WERI-Rb-1 (cell line): Measurements from ENCODE around the gene NUDT3.

ENCODE experiments used
- DNase-seq: peaks from one replicate; pipeline ENCODE4 v3.0.0-alpha.2; 2020
- H3K27ac ChIP-seq: fragments of 250-450 bp; sonication (Bioruptor Pico); 2 replicates; pipeline ENCODE4 v1.5.1; 2020; ENCODE audit warnings: mild to moderate bottlenecking, moderate library complexity
- H3K27me3 ChIP-seq: fragments of 250-450 bp; sonication (Bioruptor Pico); 2 replicates; pipeline ENCODE4 v1.5.1; 2021; ENCODE audit warnings: mild to moderate bottlenecking, low read depth, moderate library complexity; ENCODE audit not compliant: insufficient read depth, severe bottlenecking
- H3K36me3 ChIP-seq: fragments of 250-450 bp; sonication (Bioruptor Pico); 2 replicates; pipeline ENCODE4 v1.5.1; 2020; ENCODE audit warnings: mild to moderate bottlenecking, moderate library complexity
- H3K4me3 ChIP-seq: 2 replicates; pipeline ENCODE4 v1.5.1; 2011; ENCODE audit warnings: low read depth, mild to moderate bottlenecking, control low read depth, low read length
- H3K9me3 ChIP-seq: fragments of 250-450 bp; sonication (Bioruptor Pico); 2 replicates; pipeline ENCODE4 v1.5.1; 2021; ENCODE audit warnings: mild to moderate bottlenecking, moderate library complexity; ENCODE audit not compliant: severe bottlenecking
- TF ChIP-seq, protein P1 (sequence below): IDR thresholded peaks from 2 replicates; pipeline ENCODE4 v1.5.1; 2011; ENCODE audit warnings: low read depth, mild to moderate bottlenecking, control low read depth, inconsistent platforms, low read length

The NUDT3 gene

DNA sequence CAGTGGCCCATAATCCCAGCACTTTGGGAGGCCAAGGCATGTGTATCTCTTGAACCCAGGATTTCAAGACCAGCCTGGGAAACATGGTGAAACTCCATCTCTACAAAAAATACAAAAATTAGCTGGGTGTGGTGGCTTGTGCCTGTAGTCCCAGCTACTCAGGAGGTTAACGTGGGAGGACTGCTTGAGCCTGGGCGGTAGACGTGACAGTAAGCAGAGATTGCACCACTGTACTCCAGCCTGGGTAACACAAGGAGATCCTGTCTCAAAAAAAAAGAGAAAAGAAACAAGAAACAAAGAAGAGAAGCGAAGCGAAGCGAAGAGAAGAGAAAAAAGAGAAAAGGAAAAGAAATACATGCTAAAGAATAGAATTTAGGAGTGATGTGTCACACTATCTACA lies 69.2 kb downstream of the NUDT3 start:
- TF ChIP-seq, protein P1, sequence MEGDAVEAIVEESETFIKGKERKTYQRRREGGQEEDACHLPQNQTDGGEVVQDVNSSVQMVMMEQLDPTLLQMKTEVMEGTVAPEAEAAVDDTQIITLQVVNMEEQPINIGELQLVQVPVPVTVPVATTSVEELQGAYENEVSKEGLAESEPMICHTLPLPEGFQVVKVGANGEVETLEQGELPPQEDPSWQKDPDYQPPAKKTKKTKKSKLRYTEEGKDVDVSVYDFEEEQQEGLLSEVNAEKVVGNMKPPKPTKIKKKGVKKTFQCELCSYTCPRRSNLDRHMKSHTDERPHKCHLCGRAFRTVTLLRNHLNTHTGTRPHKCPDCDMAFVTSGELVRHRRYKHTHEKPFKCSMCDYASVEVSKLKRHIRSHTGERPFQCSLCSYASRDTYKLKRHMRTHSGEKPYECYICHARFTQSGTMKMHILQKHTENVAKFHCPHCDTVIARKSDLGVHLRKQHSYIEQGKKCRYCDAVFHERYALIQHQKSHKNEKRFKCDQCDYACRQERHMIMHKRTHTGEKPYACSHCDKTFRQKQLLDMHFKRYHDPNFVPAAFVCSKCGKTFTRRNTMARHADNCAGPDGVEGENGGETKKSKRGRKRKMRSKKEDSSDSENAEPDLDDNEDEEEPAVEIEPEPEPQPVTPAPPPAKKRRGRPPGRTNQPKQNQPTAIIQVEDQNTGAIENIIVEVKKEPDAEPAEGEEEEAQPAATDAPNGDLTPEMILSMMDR: no peak
- no peak overlapping the region for H3K27ac ChIP-seq
- no peak overlapping the region for H3K4me3 ChIP-seq
- H3K27me3 ChIP-seq: no peaks in the 10 kb centered on the region
- H3K9me3 ChIP-seq: no peaks in the 10 kb centered on the region
- no peak for DNase-seq
- H3K36me3 ChIP-seq: peaks cover 11% of the 10 kb centered on the region

GRCh38 chr6:34322732-34323131 lies 69.7 kb downstream of the NUDT3 start:
- Histone ChIP-seq H3K27me3 (no peaks in the 10 kb centered on the region), H3K36me3 (peaks cover 6% of the 10 kb centered on the region), H3K4me3 (no peak overlapping the region), H3K27ac (no peak overlapping the region), H3K9me3 (no peaks in the 10 kb centered on the region)
- TF ChIP-seq, protein P1: no peak
- no peak for DNase-seq

DNA sequence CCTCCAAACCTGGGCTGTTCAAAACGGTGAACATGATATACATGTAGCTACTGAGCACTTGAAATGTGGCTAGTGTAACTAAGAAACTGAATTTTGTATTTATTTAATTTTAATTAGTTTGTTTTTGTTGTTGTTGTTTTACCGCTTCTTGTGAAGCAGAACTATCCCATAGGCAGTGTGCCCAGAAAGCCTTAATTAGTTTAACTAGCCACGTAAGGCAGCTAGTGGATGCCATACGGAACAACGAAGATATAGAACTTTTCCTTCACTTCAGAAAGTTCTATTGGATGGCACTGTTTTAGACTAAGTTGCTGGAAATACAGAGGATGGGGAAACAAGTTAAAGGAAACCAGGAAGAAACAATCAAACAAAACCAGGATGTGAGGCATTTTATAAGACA lies 70.6 kb downstream of the NUDT3 start:
- peaks cover 6% of the 10 kb centered on the region for H3K36me3 ChIP-seq
- H3K27ac ChIP-seq: no peak overlapping the region

DNA sequence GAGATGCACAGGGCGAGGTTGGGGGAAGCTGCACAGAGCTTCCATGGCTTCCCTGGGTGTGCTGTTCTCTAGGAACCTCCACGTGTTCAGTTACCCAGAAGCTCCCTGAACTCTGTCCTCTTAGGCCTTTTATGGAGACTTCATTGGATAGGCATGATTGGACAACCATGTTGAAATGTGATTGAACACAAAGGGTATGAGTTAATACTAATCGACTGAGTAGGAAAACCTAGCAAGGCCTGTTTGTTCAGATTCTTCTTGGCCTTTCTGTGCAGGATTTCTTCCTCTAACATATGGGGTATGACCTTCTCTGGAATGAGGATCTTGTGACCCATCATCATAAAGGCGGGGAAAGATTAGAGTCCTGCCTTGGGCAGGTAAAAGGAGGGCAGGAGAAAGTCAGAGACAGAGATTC lies 73.0 kb downstream of the NUDT3 start:
- H3K9me3 ChIP-seq: no peaks in the 10 kb centered on the region
- no peak overlapping the region for H3K4me3 ChIP-seq
- peaks cover 6% of the 10 kb centered on the region for H3K36me3 ChIP-seq
- TF ChIP-seq, protein P1: no peak
- DNase-seq: no peak
- H3K27ac ChIP-seq: no peak overlapping the region
- no peaks in the 10 kb centered on the region for H3K27me3 ChIP-seq

More for the DNA sequence above, 70.6 kb downstream of the NUDT3 start:
- DNase-seq: no peak
- TF ChIP-seq, protein P1: no peak
- Histone ChIP-seq H3K27me3 (no peaks in the 10 kb centered on the region), H3K9me3 (no peaks in the 10 kb centered on the region), H3K4me3 (no peak overlapping the region)

- H3K27ac ChIP-seq: no peak overlapping the region
- TF ChIP-seq, protein P1: no peak
Observed at GRCh38 chr6:34318499-34319470, 73.7 kb downstream of the NUDT3 start.

More at GRCh38 chr6:34318499-34319470, 73.7 kb downstream of the NUDT3 start:
- no peak for DNase-seq
- no peaks in the 10 kb centered on the region for H3K27me3 ChIP-seq
- H3K9me3 ChIP-seq: no peaks in the 10 kb centered on the region
- peaks cover 6% of the 10 kb centered on the region for H3K36me3 ChIP-seq
- H3K4me3 ChIP-seq: no peak overlapping the region
